ENCODE data around the gene TPM4. TPM values are rescaled to one million over a fixed set of nuclear protein-coding genes. Genes with fewer than 3 reads are reported as not detected.

TPM4 gene
- total and polyA plus RNA-seq, 4 donors = 197 to 397 (median 215) TPM

DNA sequence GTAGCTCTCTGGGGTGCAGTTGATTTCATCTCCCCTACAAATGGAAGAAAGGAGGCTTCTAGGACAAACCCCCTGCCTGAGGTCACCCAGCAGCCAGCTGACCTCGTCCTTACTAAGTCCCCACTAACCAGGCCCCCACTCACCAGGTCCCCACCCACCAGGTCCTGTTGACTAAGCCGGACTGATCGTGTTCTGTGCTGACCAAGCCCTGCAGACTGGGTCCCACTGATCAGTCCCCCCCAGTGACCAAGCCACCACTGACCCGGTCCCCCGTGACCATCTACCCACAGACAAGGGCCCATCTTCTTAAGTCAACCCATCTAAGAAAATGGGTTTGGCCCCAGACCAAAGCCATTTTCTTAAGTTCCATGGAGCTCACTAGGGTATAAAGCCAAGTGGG is 36.8 kb upstream of the TPM4 start:
- peaks cover 8% of the 10 kb centered on the region for H3K4me1 ChIP-seq (ENCODE audit: control insufficient read depth, insufficient read depth, low read length)
- 87% methylated on average over 5 of the region's 5 CpGs for WGBS (ENCODE audit: insufficient coverage)
- no peak overlapping the region for H3K4me3 ChIP-seq (ENCODE audit: low read depth, low read length)
- peaks cover 3% of the 10 kb centered on the region for H3K27me3 ChIP-seq (ENCODE audit: control insufficient read depth, insufficient read depth, low read length)
- H3K9me3 ChIP-seq (ENCODE audit: control insufficient read depth, insufficient read depth, low read length) = no peaks in the 10 kb centered on the region
- no peak overlapping the region for H3K27ac ChIP-seq (ENCODE audit: low read depth, low read length)
- DNase-seq (ENCODE audit: low read depth in 4 of 6, low spot score in 6 of 6) = no peak
- H3K36me3 ChIP-seq (ENCODE audit: control insufficient read depth, insufficient read depth, low read length) = no peaks in the 10 kb centered on the region

DNA sequence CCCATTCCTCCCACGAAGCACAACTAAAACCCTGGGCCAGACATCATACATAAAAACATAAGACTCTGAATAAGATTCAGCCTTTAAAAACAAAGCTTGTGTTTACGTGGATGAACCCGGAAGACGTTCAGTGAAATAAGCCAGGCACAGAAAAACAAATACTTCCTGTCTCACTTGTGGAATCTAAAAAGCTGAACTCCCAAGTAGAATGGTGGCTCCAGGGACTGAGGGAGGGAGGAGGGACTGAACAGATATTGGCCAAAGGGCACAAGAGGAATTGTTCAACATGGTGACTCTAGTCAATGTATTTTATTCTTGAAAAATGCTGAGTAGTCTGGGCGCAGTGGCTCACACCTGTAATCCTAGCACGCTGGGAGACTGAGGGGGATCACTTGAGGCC is 35.7 kb upstream of the TPM4 start:
- no peak overlapping the region for H3K4me3 ChIP-seq (ENCODE audit: low read depth, low read length)
- 55% methylated on average over 1 of the region's 6 CpGs for WGBS (ENCODE audit: insufficient coverage)
- DNase-seq (ENCODE audit: low read depth in 4 of 6, low spot score in 6 of 6) = no peak
- no peaks in the 10 kb centered on the region for H3K36me3 ChIP-seq (ENCODE audit: control insufficient read depth, insufficient read depth, low read length)
- H3K27me3 ChIP-seq (ENCODE audit: control insufficient read depth, insufficient read depth, low read length) = peaks cover 3% of the 10 kb centered on the region
- no peaks in the 10 kb centered on the region for H3K9me3 ChIP-seq (ENCODE audit: control insufficient read depth, insufficient read depth, low read length)
- H3K4me1 ChIP-seq (ENCODE audit: control insufficient read depth, insufficient read depth, low read length) = peaks cover 8% of the 10 kb centered on the region
- no peak overlapping the region for H3K27ac ChIP-seq (ENCODE audit: low read depth, low read length)

DNA sequence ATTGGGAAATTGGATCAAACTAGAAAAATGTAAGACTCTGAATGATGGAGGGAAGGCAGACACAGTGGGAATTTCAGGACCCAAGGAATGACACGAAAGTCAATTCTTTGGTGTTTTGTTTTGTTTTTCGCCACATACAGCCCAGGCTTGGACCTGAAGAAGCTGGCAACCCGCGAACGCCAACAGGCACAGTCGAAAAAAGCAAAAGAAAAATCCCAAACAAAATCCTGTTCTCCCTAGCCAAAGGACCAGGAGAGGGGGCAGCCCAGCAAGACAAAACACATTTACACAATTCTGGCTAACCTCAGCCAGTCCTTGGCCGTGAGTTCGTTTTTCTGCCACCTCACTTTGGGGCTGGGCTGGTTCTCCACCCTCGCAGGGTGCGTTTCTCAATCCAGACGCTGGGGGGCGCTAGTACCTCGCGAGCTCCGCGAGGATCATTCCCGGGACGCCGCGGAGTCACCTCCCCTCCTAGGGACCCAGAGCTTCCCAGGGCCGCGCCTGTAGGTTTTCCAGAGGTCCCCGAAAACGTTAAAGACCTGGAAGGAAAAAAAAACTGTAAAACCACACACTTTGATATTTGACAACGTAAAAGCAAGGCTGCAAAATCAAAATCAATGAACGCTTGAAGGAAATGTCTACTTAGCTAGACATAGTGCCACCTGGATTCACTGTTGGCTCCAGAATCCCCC is 34.9 kb upstream of the TPM4 start:
- WGBS (ENCODE audit: insufficient coverage) = 4% methylated on average over 15 of the region's 26 CpGs
- peak overlapping the region; percentile 9 for H3K4me3 ChIP-seq (ENCODE audit: low read depth, low read length)
- peak; percentile 23 to 83 (median 50) for DNase-seq (ENCODE audit: low read depth in 4 of 6, low spot score in 6 of 6)

DNA sequence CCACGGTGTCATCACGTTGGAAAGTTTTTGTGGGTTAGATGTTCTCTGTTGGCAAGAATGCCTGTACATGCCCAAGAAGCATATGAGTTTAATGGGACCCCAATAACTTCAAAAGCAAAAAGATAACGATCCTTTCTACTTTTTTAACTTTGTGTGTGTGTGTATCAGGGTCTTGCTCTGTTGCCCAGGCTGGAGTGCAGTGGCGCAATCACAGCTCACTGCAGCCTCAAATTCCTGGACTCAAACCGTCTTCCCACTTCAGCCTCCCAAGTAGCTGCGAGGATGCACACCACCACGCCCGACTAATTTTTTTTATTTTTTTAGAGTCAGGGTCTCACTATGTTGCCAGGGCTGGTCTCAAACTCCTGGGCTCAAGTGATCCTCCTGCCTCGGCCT is 34.3 kb upstream of the TPM4 start:
- 88% methylated on average over 5 of the region's 9 CpGs for WGBS (ENCODE audit: insufficient coverage)
- H3K36me3 ChIP-seq (ENCODE audit: control insufficient read depth, insufficient read depth, low read length) = no peaks in the 10 kb centered on the region
- H3K27me3 ChIP-seq (ENCODE audit: control insufficient read depth, insufficient read depth, low read length) = peaks cover 3% of the 10 kb centered on the region
- H3K4me1 ChIP-seq (ENCODE audit: control insufficient read depth, insufficient read depth, low read length) = peaks cover 8% of the 10 kb centered on the region
- H3K9me3 ChIP-seq (ENCODE audit: control insufficient read depth, insufficient read depth, low read length) = no peaks in the 10 kb centered on the region
- no peak overlapping the region for H3K4me3 ChIP-seq (ENCODE audit: low read depth, low read length)
- no peak for DNase-seq (ENCODE audit: low read depth in 4 of 6, low spot score in 6 of 6)
- no peak overlapping the region for H3K27ac ChIP-seq (ENCODE audit: low read depth, low read length)

More for the DNA sequence above, 34.9 kb upstream of the TPM4 start:
- peaks cover 3% of the 10 kb centered on the region for H3K27me3 ChIP-seq (ENCODE audit: control insufficient read depth, insufficient read depth, low read length)
- no peaks in the 10 kb centered on the region for H3K36me3 ChIP-seq (ENCODE audit: control insufficient read depth, insufficient read depth, low read length)
- no peak overlapping the region for H3K27ac ChIP-seq (ENCODE audit: low read depth, low read length)
- peaks cover 8% of the 10 kb centered on the region for H3K4me1 ChIP-seq (ENCODE audit: control insufficient read depth, insufficient read depth, low read length)
- H3K9me3 ChIP-seq (ENCODE audit: control insufficient read depth, insufficient read depth, low read length) = no peaks in the 10 kb centered on the region

DNA sequence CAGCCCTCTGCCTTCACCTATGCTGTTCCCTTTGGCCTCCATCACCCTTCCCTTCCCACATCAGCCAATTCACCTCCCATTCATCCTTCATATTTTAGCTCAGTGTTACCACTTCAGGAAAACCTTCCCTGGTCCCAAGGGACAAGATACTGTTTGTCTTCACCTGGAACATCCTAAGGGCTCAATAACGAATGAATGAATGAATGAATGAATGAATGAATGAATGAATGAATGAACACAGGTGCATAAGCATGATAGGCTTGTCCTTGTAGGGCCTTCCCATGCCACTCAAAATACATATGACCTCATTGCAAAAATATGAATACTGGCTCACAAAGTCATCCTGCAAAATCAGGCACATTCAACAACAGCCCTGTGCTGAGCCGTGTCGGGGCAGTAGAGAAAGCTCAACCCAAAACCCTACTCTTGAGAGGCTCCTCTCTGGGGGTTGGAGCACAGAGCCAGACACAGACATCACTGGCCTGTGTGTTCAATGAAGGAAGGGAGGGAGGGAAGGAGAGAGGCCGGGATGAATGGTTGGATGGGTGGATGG is 33.7 kb upstream of the TPM4 start:
- no peaks in the 10 kb centered on the region for H3K9me3 ChIP-seq (ENCODE audit: control insufficient read depth, insufficient read depth, low read length)
- DNase-seq (ENCODE audit: low read depth in 4 of 6, low spot score in 6 of 6) = no peak
- WGBS (ENCODE audit: insufficient coverage) = 89% methylated on average over 1 of the region's 4 CpGs

DNA sequence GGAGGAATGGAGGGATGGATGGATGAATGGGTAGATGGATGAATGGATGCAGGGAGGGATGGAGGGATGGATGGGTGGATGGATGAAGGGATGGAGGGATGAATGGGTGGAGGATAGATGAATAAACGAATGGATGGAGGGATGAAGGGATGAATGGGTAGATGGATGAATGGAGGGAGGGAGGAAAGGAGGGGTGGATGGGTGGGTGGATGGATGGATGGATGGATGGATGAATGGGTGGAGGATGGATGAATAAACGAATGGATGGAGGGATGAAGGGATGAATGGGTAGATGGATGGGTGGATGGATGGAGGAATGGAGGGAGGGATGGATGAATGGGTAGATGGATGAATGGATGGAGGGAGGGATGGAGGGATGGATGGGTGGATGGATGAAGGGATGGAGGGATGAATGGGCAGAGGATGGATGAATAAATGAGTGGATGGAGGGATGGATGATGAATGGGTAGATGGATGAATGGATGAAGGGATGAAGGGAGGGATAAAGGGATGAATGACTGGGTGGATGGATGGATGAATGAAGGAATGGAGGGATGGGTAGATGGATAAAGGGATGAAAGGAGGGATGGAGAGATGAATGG is 33.0 kb upstream of the TPM4 start:
- no peaks in the 10 kb centered on the region for H3K9me3 ChIP-seq (ENCODE audit: control insufficient read depth, insufficient read depth, low read length)
- no peak for DNase-seq (ENCODE audit: low read depth in 4 of 6, low spot score in 6 of 6)
- peaks cover 3% of the 10 kb centered on the region for H3K27me3 ChIP-seq (ENCODE audit: control insufficient read depth, insufficient read depth, low read length)
- H3K4me3 ChIP-seq (ENCODE audit: low read depth, low read length) = no peak overlapping the region
- H3K4me1 ChIP-seq (ENCODE audit: control insufficient read depth, insufficient read depth, low read length) = peaks cover 8% of the 10 kb centered on the region
- H3K36me3 ChIP-seq (ENCODE audit: control insufficient read depth, insufficient read depth, low read length) = no peaks in the 10 kb centered on the region
- H3K27ac ChIP-seq (ENCODE audit: low read depth, low read length) = no peak overlapping the region
- 55% methylated on average over 2 of the region's 2 CpGs for WGBS (ENCODE audit: insufficient coverage)

More for the DNA sequence above, 33.7 kb upstream of the TPM4 start:
- no peak overlapping the region for H3K4me3 ChIP-seq (ENCODE audit: low read depth, low read length)
- H3K4me1 ChIP-seq (ENCODE audit: control insufficient read depth, insufficient read depth, low read length) = peaks cover 8% of the 10 kb centered on the region
- H3K36me3 ChIP-seq (ENCODE audit: control insufficient read depth, insufficient read depth, low read length) = no peaks in the 10 kb centered on the region
- H3K27me3 ChIP-seq (ENCODE audit: control insufficient read depth, insufficient read depth, low read length) = peaks cover 3% of the 10 kb centered on the region
- no peak overlapping the region for H3K27ac ChIP-seq (ENCODE audit: low read depth, low read length)

DNA sequence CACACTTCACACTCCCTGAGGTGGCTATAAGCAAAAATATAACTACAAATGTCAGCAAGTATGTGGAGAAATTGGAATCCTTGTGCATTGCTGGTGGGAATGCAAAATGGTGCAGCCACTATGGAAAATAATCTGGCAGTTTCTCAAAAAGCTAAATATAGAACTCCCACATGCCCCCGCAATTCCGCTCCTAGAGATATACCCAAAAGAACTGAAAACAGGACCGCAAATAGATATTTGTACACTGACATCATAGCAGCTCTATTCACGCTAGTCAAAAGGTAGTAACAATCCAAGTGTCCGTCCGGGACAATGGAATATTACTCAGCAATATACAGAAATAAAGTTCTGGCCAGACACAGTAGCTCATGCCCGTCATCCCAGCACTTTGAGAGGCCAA is 31.5 kb upstream of the TPM4 start:
- Histone ChIP-seq H3K4me1 (ENCODE audit: control insufficient read depth, insufficient read depth, low read length) (peaks cover 8% of the 10 kb centered on the region), H3K27ac (ENCODE audit: low read depth, low read length) (no peak overlapping the region), H3K27me3 (ENCODE audit: control insufficient read depth, insufficient read depth, low read length) (peaks cover 3% of the 10 kb centered on the region), H3K36me3 (ENCODE audit: control insufficient read depth, insufficient read depth, low read length) (no peaks in the 10 kb centered on the region), H3K9me3 (ENCODE audit: control insufficient read depth, insufficient read depth, low read length) (no peaks in the 10 kb centered on the region), H3K4me3 (ENCODE audit: low read depth, low read length) (no peak overlapping the region)
- DNase-seq (ENCODE audit: low read depth in 4 of 6, low spot score in 6 of 6) = no peak
- WGBS (ENCODE audit: insufficient coverage) = 88% methylated on average over 6 of the region's 7 CpGs

DNA sequence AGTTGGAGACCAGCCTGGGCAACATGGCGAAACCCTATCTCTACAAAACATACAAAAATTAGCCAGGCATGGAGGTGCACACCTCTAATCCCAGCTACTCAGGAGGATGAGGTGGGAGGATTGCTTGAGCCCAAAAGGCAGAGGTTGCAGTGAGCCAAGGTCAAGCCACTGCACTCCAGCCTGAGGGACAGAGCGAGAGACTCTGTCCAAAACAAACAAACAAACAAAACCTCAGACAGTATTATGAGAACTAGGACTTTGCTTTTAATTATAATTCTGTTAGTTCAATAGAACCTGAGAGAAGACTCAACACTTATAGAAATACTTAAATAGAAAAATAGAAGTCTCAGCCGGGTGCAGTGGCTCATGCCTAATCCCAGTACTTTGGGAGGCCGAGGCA is 31.1 kb upstream of the TPM4 start:
- no peaks in the 10 kb centered on the region for H3K36me3 ChIP-seq (ENCODE audit: control insufficient read depth, insufficient read depth, low read length)
- peaks cover 8% of the 10 kb centered on the region for H3K4me1 ChIP-seq (ENCODE audit: control insufficient read depth, insufficient read depth, low read length)
- H3K27me3 ChIP-seq (ENCODE audit: control insufficient read depth, insufficient read depth, low read length) = peaks cover 3% of the 10 kb centered on the region
- no CpG with 5 or more reads among the region's 4 CpGs for whole genome bisulfite sequencing (ENCODE audit: insufficient coverage)
- no peak overlapping the region for H3K4me3 ChIP-seq (ENCODE audit: low read depth, low read length)
- H3K9me3 ChIP-seq (ENCODE audit: control insufficient read depth, insufficient read depth, low read length) = no peaks in the 10 kb centered on the region
- H3K27ac ChIP-seq (ENCODE audit: low read depth, low read length) = no peak overlapping the region
- no peak for DNase-seq (ENCODE audit: low read depth in 4 of 6, low spot score in 6 of 6)

DNA sequence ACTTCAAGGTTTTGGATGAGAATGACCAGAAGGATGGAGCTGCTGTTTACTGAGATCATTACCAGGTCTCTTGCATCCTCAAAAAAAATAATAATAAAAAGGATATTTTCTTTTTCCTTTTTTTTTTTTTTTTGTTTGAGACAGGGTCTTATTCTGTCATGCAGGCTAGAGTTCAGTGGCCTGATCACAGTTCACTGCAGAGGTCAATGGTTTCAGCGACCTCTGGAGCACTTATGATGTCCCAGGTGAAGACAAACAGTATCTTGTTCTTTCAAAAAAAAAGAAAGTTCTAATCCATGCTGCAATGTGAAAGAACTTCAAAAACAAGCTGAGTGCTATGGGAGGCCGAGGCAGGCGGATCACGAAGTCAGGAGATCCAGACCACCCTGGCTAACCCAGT is 30.4 kb upstream of the TPM4 start:
- WGBS (ENCODE audit: insufficient coverage) = 100% methylated on average over 1 of the region's 4 CpGs
- no peak for DNase-seq (ENCODE audit: low read depth in 4 of 6, low spot score in 6 of 6)

DNA sequence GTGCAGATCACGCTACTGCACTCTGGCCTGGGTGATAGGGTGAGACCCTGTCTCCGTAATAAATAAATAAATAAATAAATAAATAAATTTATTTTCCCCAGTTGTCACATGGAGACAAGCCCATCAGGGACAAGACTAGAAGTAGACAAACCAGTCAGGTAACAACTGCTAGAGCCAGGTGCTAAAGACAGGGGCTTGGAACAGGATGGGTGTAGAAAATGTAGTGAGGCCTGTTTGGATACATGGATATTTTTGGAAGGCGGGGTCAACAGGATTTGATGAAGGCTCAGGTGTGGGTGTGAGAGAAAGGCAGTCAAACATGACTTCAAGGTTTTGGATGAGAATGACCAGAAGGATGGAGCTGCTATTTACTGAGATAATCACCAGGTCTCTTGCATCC is 27.7 kb upstream of the TPM4 start:
- Histone ChIP-seq H3K27me3 (ENCODE audit: control insufficient read depth, insufficient read depth, low read length) (peaks cover 3% of the 10 kb centered on the region), H3K4me1 (ENCODE audit: control insufficient read depth, insufficient read depth, low read length) (no peaks in the 10 kb centered on the region), H3K4me3 (ENCODE audit: low read depth, low read length) (no peak overlapping the region), H3K9me3 (ENCODE audit: control insufficient read depth, insufficient read depth, low read length) (no peaks in the 10 kb centered on the region), H3K36me3 (ENCODE audit: control insufficient read depth, insufficient read depth, low read length) (no peaks in the 10 kb centered on the region), H3K27ac (ENCODE audit: low read depth, low read length) (no peak overlapping the region)
- DNase-seq (ENCODE audit: low read depth in 4 of 6, low spot score in 6 of 6) = no peak
- WGBS (ENCODE audit: insufficient coverage) = 80% methylated on average over 1 of the region's 3 CpGs

More for the DNA sequence above, 30.4 kb upstream of the TPM4 start:
- Histone ChIP-seq H3K27me3 (ENCODE audit: control insufficient read depth, insufficient read depth, low read length) (peaks cover 3% of the 10 kb centered on the region), H3K36me3 (ENCODE audit: control insufficient read depth, insufficient read depth, low read length) (no peaks in the 10 kb centered on the region), H3K27ac (ENCODE audit: low read depth, low read length) (no peak overlapping the region), H3K4me1 (ENCODE audit: control insufficient read depth, insufficient read depth, low read length) (peaks cover 8% of the 10 kb centered on the region), H3K9me3 (ENCODE audit: control insufficient read depth, insufficient read depth, low read length) (no peaks in the 10 kb centered on the region), H3K4me3 (ENCODE audit: low read depth, low read length) (no peak overlapping the region)

Data from spinal cord (tissue), 10 donors.